Mammary epithelial cell (primary cell): ENCODE measurements around the gene LIFR.

Experiments
- EZH2 ChIP-seq: IDR thresholded peaks from 2 replicates; pipeline ENCODE4 v1.6.1; 2012; ENCODE audit warnings: low read length, inconsistent platforms, borderline replicate concordance
- TF ChIP-seq, protein P1 (sequence below), 2 donors: IDR thresholded peaks in 1 of 2; conservative IDR thresholded peaks in 1 of 2; 2 replicates each; pipeline ENCODE4 v1.5.1; 2011 to 2012; ENCODE audit warnings: inconsistent platforms in 2 of 2, low read length in 2 of 2, mild to moderate bottlenecking in 2 of 2, control low read depth in 1 of 2, low read depth in 1 of 2; ENCODE audit not compliant: insufficient read depth in 1 of 2; ENCODE audit errors: extremely low read depth in 1 of 2

- TF ChIP-seq, protein P1, sequence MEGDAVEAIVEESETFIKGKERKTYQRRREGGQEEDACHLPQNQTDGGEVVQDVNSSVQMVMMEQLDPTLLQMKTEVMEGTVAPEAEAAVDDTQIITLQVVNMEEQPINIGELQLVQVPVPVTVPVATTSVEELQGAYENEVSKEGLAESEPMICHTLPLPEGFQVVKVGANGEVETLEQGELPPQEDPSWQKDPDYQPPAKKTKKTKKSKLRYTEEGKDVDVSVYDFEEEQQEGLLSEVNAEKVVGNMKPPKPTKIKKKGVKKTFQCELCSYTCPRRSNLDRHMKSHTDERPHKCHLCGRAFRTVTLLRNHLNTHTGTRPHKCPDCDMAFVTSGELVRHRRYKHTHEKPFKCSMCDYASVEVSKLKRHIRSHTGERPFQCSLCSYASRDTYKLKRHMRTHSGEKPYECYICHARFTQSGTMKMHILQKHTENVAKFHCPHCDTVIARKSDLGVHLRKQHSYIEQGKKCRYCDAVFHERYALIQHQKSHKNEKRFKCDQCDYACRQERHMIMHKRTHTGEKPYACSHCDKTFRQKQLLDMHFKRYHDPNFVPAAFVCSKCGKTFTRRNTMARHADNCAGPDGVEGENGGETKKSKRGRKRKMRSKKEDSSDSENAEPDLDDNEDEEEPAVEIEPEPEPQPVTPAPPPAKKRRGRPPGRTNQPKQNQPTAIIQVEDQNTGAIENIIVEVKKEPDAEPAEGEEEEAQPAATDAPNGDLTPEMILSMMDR (conservative IDR thresholded peaks at IDR 0.05 in 1 of 2, IDR thresholded peaks at IDR 0.05 in 1 of 2; ENCODE audit: extremely low read depth in 1 of 2, insufficient read depth in 1 of 2, low read depth in 1 of 2, low read length in 2 of 2): no peak
- no peak for TF ChIP-seq EZH2
Measured at GRCh38 chr5:38603691-38604090, 47.2 kb upstream of the LIFR start.
